SK-N-DZ (cell line): ENCODE data around the gene IL16. TPM values are rescaled to one million over a fixed set of nuclear protein-coding genes. Genes with fewer than 3 reads are reported as not detected.
A peak's percentile ranks its signal among the peaks of the same experiment; 100 is the strongest.
"Not testable (repeated sequence)": the region's sequence is repeated elsewhere in the genome, so short reads cannot be mapped to it uniquely, and the experiment has no call there.

Source experiments
- DNase-seq: peaks from one replicate; pipeline ENCODE4 v3.0.0-alpha.2; 2015; ENCODE audit warnings: low spot score
- polyA plus RNA-seq, 2 experiments: library from polyadenylated mRNA; depleted of rRNA; stranded (reverse); fragments of >200 nt; gene quantifications; 2 replicates each; pipeline ENCODE4 v1.2.3, GENCODE V29; 2014

Gene IL16
- not detected in 2 replicates for polyA plus RNA-seq (2014; cell fraction: cytosol; rRNA removed)
- polyA plus RNA-seq (2014; cell fraction: nucleus; rRNA removed), result not detected in 2 replicates

DNA sequence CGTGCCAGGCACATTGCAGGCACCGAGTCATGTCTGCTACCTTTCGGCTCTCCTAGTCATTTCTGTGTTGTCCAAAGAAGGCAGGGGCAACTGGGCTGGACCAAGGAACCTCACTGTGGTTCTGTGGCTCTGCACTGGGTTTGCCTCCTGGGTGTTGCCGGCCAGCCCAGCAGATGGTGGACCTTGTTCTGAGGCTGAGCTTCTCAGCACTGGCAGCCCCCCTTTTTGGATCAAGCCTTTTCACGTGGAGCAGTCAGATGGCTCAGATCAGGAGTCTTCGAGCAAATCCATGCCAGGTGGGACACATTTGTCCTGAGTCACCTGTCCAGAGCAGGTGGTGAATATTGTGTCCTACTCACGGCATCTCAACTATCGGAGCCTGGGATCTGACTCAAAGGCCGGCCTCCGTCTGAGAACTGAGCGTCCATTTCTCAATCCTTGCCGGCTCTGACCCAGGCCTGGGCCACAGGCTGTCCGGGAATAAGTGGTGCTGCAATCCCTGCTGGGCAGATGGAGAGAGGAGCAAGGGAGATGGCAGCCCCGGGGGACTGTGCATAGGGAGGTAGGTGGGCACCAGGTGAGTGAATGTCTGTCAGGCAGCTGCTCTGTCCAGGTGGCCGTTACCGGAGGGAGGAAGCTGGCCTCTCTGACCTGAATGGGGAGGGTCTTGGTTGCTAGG is at the start of gene IL16:
Gene IL16 (plus strand): TSS at position 304 of the 679 bp plus-strand sequence. CDS start 28,521 bp downstream, outside the sequence.
- no peak for DNase-seq

DNA sequence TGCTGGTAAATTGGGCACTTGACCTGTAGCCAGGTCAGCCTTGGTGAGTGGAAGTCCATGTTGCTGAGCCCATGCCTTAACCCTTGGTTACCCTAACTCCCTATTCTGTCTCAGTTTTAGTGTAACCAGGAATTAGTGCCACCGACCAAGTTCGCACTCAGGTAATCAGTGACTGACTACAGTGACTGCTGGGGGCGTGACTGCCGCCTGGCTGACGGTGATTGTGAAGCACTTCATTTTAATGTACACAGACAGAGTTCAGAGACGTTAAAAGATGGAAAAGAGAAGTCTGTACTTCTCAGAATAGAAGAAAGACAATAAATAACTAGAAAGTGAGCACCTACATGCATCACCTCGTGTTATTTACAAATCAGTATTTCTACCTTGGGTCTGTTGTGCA is 45.3 kb upstream of the IL16 start:
- no peak for DNase-seq

GRCh38 chr15:81152339-81152738 is 44.3 kb upstream of the IL16 start:
- no peak for DNase-seq

GRCh38 chr15:81152799-81153198 is 43.9 kb upstream of the IL16 start:
- DNase-seq, result no peak

GRCh38 chr15:81155375-81156218 is 41.1 kb upstream of the IL16 start:
- peak; percentile 49 for DNase-seq

DNA sequence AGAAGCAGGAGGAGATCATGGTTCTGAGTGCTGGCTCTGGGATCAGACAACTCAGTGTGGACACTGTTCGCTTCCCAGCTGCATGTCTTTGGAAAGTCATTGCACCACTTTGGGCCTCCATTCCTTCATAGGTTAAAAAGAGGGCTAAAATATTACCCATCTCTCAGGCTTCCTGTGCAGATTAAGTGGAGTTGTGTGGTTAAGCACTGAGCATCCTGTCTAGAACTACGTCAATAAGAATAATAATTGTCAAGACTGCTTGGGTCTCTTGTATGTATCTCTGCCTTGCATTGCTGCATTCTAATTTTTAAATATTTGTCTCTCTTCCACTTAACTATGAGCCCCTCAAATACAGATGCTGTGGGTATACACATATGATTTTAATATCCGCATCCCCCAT is 40.4 kb upstream of the IL16 start:
- DNase-seq, result no peak

DNA sequence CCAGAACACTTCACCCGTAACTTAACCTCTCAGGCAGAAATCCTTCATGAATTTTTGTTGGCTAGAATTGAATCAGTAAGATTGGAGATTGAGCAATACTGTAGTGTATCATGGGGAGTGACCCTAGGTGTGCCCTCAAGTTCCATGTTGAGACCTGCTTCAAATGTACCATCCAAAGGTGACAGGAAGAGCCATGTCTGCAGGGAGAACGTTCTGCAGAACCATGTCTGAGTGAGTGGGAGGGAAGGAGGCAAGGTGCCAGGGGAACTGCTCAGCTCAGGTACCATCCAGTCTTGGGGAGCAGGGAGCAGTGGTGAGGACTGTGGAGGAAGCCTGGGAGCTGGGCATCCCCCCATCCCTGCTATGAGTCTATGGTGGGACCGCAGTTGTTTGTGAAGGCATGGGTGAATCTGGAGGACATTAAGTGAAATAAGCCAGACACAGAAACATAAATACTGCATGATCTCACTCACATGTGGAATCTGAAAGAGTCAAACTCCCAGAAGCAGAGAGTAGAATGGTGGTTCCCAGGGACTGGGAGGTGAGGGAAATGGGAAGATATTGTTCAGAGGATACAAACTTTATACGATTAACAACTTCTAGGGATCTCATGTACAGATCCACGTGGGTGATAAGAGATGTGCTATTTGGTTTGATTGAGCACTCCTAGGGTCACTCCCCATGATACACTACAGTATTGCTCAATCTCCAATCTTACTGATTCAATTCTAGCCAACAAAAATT is 39.3 kb upstream of the IL16 start:
- DNase-seq, result no peak

DNA sequence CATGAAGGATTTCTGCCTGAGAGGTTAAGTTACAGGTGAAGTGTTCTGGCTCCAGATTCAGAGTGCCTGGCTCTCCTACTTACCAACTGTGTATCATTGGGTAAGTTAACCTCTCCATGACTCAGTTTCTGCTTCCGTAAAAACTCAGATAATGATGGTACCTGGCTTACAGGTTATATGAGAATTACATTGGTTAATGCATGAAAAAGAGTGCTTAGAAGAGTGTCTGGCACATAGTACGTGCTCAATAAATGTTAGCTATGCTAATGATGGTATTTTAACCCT is 38.8 kb upstream of the IL16 start:
- DNase-seq, result no peak

GRCh38 chr15:81158561-81158960 is 38.1 kb upstream of the IL16 start:
- not testable (repeated sequence) for DNase-seq

DNA sequence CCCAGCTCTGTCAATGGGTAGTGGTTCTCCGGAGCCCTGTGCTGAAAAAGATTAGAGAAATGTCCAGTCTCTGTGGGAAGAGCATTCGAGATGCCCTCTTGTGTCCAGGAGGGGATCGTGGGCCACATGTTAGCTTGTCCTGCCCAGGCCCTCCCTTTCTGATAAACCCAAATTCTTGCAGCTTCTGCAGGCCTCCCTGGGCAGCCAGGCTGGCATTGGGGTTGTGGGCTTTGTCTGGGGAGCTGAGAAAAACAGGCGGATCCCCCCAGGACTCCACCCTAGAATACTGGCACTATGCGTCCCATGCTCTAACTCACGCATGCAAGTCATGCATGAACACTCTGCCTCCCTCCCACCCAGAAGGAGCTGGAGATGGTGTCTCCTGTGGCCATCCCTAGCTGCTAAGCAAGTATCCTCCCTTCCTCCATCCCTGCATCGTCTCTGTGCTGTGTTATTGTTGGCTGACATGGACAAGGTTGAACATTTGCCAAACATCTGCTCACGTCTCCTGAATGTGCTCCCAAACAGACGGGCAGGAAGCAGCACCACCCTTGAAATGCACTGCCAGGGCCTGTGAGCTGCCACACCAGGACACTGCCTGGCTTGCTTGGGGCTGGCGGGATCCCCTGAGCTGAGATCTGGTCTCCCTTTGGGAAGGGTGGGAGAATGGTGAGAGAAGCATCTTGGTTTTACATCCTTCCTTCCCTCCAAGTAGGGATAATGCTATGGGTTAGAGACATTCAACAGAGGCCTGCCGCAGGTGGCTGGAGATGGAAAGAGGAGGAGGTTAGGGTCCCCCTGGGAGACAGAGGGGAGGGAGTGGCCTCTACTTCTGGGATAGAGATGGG is 36.1 kb upstream of the IL16 start:
- no peak for DNase-seq

- DNase-seq, result no peak
Measured at GRCh38 chr15:81161160-81161673, 35.5 kb upstream of the IL16 start.

GRCh38 chr15:81161851-81162250 is 34.8 kb upstream of the IL16 start:
- no peak for DNase-seq

DNA sequence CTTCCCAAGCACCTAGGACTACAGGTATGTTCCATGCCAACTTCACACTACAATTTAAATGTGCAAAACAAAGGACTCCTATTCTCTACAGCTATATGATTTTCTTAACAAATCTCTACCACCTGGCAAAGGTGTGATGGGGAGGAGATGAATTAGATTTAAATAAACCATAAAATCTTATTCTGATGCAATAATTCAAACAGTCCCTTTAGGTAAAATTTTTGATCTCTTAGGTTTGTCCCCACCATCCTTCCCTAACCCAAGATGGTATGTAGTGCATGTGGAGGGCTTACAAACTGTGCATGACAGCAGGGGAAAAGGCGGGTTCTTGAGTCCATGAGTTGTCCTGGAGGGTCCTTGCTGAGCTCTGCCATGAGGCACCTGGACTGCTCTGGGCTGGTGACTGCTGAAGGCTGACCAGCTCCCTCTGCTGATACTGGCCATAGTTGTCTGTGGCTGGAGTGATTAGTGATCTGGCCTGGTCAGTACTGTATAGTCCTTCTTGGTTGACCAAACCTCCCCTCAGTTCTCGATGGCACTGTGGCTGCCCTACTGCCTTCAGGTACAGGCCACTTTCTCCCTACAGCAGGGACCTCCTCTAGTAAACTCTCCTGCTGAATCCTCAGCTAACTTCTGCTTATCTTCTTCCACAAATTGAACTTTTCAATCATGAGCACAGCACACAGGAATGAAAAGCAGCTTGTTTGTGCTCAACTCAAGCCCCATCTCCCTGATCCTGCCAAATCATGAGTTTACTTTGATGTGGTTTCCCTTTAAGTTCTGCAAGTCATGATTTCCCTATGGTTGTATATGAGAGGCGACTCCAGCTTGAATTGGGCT is 32.5 kb upstream of the IL16 start:
- no peak for DNase-seq

GRCh38 chr15:81165535-81165934 is 31.1 kb upstream of the IL16 start:
- DNase-seq, result no peak

- no peak for DNase-seq
Measured at GRCh38 chr15:81166636-81167305, 29.9 kb upstream of the IL16 start.

- no peak for DNase-seq
Measured at GRCh38 chr15:81168131-81168526, 28.6 kb upstream of the IL16 start.

- DNase-seq, result no peak
Measured at GRCh38 chr15:81168644-81169043, 28.0 kb upstream of the IL16 start.

DNA sequence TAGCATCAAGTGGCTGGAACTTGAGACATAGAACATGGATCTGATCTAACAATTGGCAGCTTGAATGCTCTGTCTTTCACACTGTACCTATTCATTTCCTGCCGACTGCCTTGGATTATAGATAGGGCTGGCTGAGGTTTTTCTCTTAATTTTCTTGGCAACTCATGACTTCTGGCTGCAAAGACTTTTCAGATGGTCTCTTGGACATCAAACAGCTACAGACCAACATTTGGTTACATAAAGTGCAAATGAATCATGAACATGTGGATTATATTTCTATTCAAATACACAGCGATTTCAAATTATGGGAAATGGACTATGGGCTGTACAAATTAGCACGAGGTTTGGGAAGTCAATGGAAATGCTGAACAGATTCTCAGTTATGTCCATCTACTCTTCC is 26.2 kb upstream of the IL16 start:
- DNase-seq, result no peak

DNA sequence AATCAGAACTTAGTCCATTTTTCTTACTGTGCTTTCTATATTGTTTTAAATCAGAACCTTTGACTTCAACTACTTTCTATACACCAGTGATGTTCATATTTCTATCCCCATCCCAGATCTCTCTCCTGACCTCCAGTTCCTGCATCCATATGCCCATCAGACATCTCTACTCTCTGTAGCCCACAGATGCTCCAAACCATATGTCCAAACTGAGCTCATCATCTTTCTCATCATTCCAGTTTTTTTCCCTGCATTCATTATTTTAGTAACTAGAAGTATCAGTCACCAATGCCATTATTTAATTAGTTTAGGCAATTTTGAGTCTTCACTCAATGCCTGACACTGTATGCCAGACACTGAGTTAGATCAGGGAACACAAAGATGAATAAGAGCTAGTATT is 25.4 kb upstream of the IL16 start:
- no peak for DNase-seq
